HepG2 (cell line): ENCODE data around the gene DHX16. TPM values are rescaled to one million over a fixed set of nuclear protein-coding genes. Genes with fewer than 3 reads are reported as not detected.

ENCODE experiments used
- BORCS8-MEF2B ChIP-seq: sonication (generic); formaldehyde crosslinking; IDR thresholded peaks from 2 replicates; pipeline ENCODE4 v1.8.0; 2022; ENCODE audit warnings: mild to moderate bottlenecking, missing genetic modification reagents
- CREB1 ChIP-seq, 2 experiments: fragments of 450-650 bp in 1 of 2; IDR thresholded peaks; 2 replicates each; pipeline ENCODE4 v1.6.1; 2016 to 2017; ENCODE audit warnings: control low read depth in 1 of 2, mild to moderate bottlenecking in 1 of 2, missing compliant biosample characterization in 1 of 2, missing genetic modification characterization in 1 of 2
- HMG20B ChIP-seq: conservative IDR thresholded peaks from 2 replicates; pipeline ENCODE4 v1.6.1; 2016; ENCODE audit warnings: missing genetic modification reagents, missing compliant biosample characterization
- KDM4B ChIP-seq: sonication (generic); formaldehyde crosslinking; IDR thresholded peaks from 2 replicates; pipeline ENCODE4 v1.4.0; 2020; ENCODE audit warnings: missing genetic modification reagents
- NCOA2 ChIP-seq: sonication (generic); formaldehyde crosslinking; IDR thresholded peaks from 2 replicates; pipeline ENCODE4 v1.8.0; 2022; ENCODE audit warnings: inconsistent platforms
- NR2C2 ChIP-seq: sonication (generic); formaldehyde crosslinking; IDR thresholded peaks from 2 replicates; pipeline ENCODE4 v1.4.0; 2020; ENCODE audit warnings: missing genetic modification reagents, mild to moderate bottlenecking, moderate library complexity, borderline replicate concordance
- NR2F2 ChIP-seq: IDR thresholded peaks from 2 replicates; pipeline ENCODE4 v1.6.1; 2012; ENCODE audit warnings: low read depth, inconsistent platforms, borderline replicate concordance
- PCBP2 ChIP-seq: fragments of 200-400 bp; formaldehyde crosslinking; optimal IDR thresholded peaks from 2 replicates; pipeline ENCODE3; 2018; ENCODE audit warnings: low read length, low read depth; ENCODE audit not compliant: poor library complexity, severe bottlenecking
- PHF8 ChIP-seq: sonication (generic); formaldehyde crosslinking; IDR thresholded peaks from 2 replicates; pipeline ENCODE4 v1.5.0; 2020; ENCODE audit warnings: missing genetic modification reagents
- POLR2AphosphoS5 ChIP-seq: IDR thresholded peaks from 2 replicates; pipeline ENCODE4 v1.6.1; 2012; ENCODE audit warnings: low read depth, low read length
- PRMT3 ChIP-seq: sonication (generic); formaldehyde crosslinking; IDR thresholded peaks from 2 replicates; pipeline ENCODE4 v1.8.1; 2022; ENCODE audit warnings: low read depth, mild to moderate bottlenecking, moderate library complexity, missing genetic modification reagents, borderline replicate concordance
- REL ChIP-seq: sonication (generic); formaldehyde crosslinking; conservative IDR thresholded peaks from 2 replicates; pipeline ENCODE4 v1.8.0; 2022; ENCODE audit warnings: mild to moderate bottlenecking, missing genetic modification reagents, moderate library complexity
- TEAD2 ChIP-seq: sonication (generic); formaldehyde crosslinking; IDR thresholded peaks from 2 replicates; pipeline ENCODE4 v1.9.0; 2021; ENCODE audit warnings: missing genetic modification reagents
- U2AF2 ChIP-seq: fragments of 200-400 bp; formaldehyde crosslinking; IDR thresholded peaks from 2 replicates; pipeline ENCODE4 v1.6.1; 2017; ENCODE audit warnings: low read depth, mild to moderate bottlenecking, low read length
- ZFYVE20 ChIP-seq: sonication (generic); formaldehyde crosslinking; IDR thresholded peaks from 2 replicates; pipeline ENCODE4 v1.8.0; 2023; ENCODE audit warnings: low read depth, mild to moderate bottlenecking, moderate library complexity, missing genetic modification reagents, borderline replicate concordance
- ZNF143 ChIP-seq: sonication (generic); formaldehyde crosslinking; IDR thresholded peaks from 2 replicates; pipeline ENCODE4 v1.4.0; 2020; ENCODE audit warnings: missing genetic modification reagents
- ZNF180 ChIP-seq: sonication (generic); formaldehyde crosslinking; IDR thresholded peaks from 2 replicates; pipeline ENCODE4 v1.4.0; 2020; ENCODE audit warnings: low read depth, missing genetic modification reagents, borderline replicate concordance
- ZNF331 ChIP-seq: sonication (generic); formaldehyde crosslinking; IDR thresholded peaks from 2 replicates; pipeline ENCODE4 v1.4.0; 2020; ENCODE audit warnings: missing genetic modification reagents
- ZNF335 ChIP-seq: sonication (generic); formaldehyde crosslinking; IDR thresholded peaks from 2 replicates; pipeline ENCODE4 v1.4.0; 2020; ENCODE audit warnings: missing genetic modification reagents
- ZNF543 ChIP-seq: sonication (generic); formaldehyde crosslinking; IDR thresholded peaks from 2 replicates; pipeline ENCODE4 v1.4.0; 2020; ENCODE audit warnings: mild to moderate bottlenecking, missing genetic modification reagents
- ZNF570 ChIP-seq: sonication (generic); formaldehyde crosslinking; IDR thresholded peaks from 2 replicates; pipeline ENCODE4 v1.4.0; 2020; ENCODE audit warnings: mild to moderate bottlenecking, missing genetic modification reagents, borderline replicate concordance
- ZNF749 ChIP-seq: sonication (generic); formaldehyde crosslinking; IDR thresholded peaks from 2 replicates; pipeline ENCODE4 v1.8.0; 2022; ENCODE audit warnings: mild to moderate bottlenecking, missing genetic modification reagents, moderate library complexity, borderline replicate concordance
- ZNF773 ChIP-seq: sonication (generic); formaldehyde crosslinking; IDR thresholded peaks from 2 replicates; pipeline ENCODE4 v1.4.0; 2020; ENCODE audit warnings: missing genetic modification reagents, borderline replicate concordance
- ZNF878 ChIP-seq: sonication (generic); formaldehyde crosslinking; IDR thresholded peaks from 2 replicates; pipeline ENCODE4 v1.8.1; 2023; ENCODE audit warnings: mild to moderate bottlenecking, missing genetic modification reagents, moderate library complexity
- ZSCAN30 ChIP-seq: sonication (generic); formaldehyde crosslinking; IDR thresholded peaks from 2 replicates; pipeline ENCODE4 v1.5.0; 2020; ENCODE audit warnings: mild to moderate bottlenecking, missing genetic modification reagents
- polyA plus RNA-seq, 8 experiments: library from polyadenylated mRNA; depleted of rRNA in 3 of 8; stranded (reverse) in 7 of 8; unstranded in 1 of 8; fragments of >200 nt; fragmentation: Illumina TruSeq in 4 of 8; extraction: Trizol in 4 of 8; gene quantifications; 2 replicates each; pipeline versions ENCODE4 v1.2.1 to v1.2.3, GENCODE V29; 2011 to 2016; ENCODE audit warnings: low read depth in 4 of 8, missing spikeins in 1 of 8, mixed read lengths in 1 of 8; ENCODE audit not compliant: insufficient read depth in 1 of 8
- total RNA-seq, 5 experiments: library from RNA; depleted of rRNA; stranded (reverse); fragments of >200 nt; fragmentation: Illumina TruSeq; extraction: Trizol; gene quantifications; 2 replicates each; pipeline ENCODE4 v1.2.3, GENCODE V29; 2016; ENCODE audit warnings: low read depth in 1 of 5
- TF ChIP-seq, protein P1 (sequence below): sonication (generic); formaldehyde crosslinking; IDR thresholded peaks from 2 replicates; pipeline ENCODE4 v1.5.1; 2020; ENCODE audit warnings: missing genetic modification reagents, mild to moderate bottlenecking, borderline replicate concordance
- TF ChIP-seq, protein P2 (sequence below): sonication (generic); formaldehyde crosslinking; IDR thresholded peaks from 2 replicates; pipeline ENCODE4 v1.5.0; 2020; ENCODE audit warnings: missing genetic modification reagents
- TF ChIP-seq, protein P3 (sequence below): sonication (generic); formaldehyde crosslinking; IDR thresholded peaks from 2 replicates; pipeline ENCODE4 v1.4.0; 2020; ENCODE audit warnings: missing genetic modification reagents

DHX16 gene
- total and polyA plus RNA-seq, 2 of the 13 experiments (the other 11 are each of a cell fraction or from before 2014, with no cell fraction given) = 57.0 to 58.5 TPM

DNA sequence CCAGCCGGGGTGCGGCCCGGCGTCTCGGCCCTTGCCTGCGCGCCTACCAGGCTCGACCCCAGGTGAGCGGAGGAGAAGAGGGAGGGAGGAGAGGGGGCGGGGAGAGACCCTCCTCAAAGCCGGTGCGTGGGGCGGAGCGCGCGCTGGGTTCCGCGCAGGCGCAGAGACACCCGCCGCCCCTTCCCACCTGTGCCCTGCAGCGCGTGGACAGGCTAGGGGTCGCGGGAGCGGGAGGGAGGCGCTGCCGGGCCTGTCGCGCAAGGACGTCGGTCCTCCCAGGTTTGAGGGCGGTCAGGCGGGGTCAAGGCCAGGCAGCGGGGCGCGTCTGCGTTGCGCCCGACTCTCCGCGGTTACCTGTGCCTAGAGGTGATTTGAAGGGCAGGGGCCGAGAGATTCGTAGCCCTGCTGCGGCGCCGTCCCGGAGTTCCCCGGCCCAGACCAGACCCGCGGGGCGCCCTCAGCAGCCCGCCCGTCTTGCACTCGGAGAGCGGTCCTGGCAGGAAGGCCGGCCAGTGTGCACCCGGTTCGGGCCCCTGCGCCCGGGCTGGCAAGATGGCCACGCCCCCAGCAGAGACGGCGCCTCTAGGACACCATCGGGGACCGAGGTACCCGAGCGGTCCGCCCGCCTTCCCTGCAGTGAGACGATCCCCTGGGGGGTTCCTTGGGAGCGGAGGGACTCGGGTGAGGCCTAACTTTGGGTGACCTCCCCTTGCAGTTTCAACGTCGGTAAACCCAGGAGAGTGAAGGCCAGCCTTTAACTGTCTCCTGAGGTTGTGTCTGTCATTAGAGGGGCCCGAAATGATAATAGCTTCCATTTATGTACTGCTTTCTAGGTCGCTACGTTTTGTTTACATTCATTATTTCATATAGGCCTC is 25.3 kb downstream of the DHX16 start (continued):
- TF ChIP-seq ZSCAN30 = 0 out of 2 replicates have a peak, but pooled peaks have one; percentile 14
- no peak for TF ChIP-seq ZNF570 (CRISPR knock-in tag)
- peak; percentile 82 for TF ChIP-seq POLR2AphosphoS5
- TF ChIP-seq REL (CRISPR knock-in tag) = no peak
- peak; percentile 50 for TF ChIP-seq ZNF143 (CRISPR knock-in tag)
- TF ChIP-seq ZNF331 (CRISPR knock-in tag) = peak; percentile 60
- no peak for TF ChIP-seq CREB1 (IDR thresholded peaks at IDR 0.05)
- no peak for TF ChIP-seq CREB1 (CRISPR knock-in tag; IDR thresholded peaks at IDR 0.05)
- TF ChIP-seq PHF8 = peak; percentile 96
- 0 out of 2 replicates have a peak, but pooled peaks have one; percentile 51 for TF ChIP-seq KDM4B (CRISPR knock-in tag)
- TF ChIP-seq PCBP2 = peak; percentile 22
- no peak; the same call in 1 of the 2 replicates for TF ChIP-seq HMG20B
- TF ChIP-seq NR2C2 (CRISPR knock-in tag) = peak; percentile 95
- peak; percentile 48; the same call in 1 of the 2 replicates for TF ChIP-seq ZNF749
- TF ChIP-seq, protein P1, sequence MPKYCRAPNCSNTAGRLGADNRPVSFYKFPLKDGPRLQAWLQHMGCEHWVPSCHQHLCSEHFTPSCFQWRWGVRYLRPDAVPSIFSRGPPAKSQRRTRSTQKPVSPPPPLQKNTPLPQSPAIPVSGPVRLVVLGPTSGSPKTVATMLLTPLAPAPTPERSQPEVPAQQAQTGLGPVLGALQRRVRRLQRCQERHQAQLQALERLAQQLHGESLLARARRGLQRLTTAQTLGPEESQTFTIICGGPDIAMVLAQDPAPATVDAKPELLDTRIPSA (CRISPR knock-in tag) = peak; percentile 89; the same call in 1 of the 2 replicates
- TF ChIP-seq TEAD2 = 0 out of 2 replicates have a peak, but pooled peaks have one; percentile 21
- peak; percentile 70; the same call in 1 of the 2 replicates for TF ChIP-seq NR2F2
- TF ChIP-seq, protein P2, sequence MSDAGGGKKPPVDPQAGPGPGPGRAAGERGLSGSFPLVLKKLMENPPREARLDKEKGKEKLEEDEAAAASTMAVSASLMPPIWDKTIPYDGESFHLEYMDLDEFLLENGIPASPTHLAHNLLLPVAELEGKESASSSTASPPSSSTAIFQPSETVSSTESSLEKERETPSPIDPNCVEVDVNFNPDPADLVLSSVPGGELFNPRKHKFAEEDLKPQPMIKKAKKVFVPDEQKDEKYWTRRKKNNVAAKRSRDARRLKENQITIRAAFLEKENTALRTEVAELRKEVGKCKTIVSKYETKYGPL = peak; percentile 35; the same call in 1 of the 2 replicates
- no peak; the same call in 1 of the 2 replicates for TF ChIP-seq ZNF878 (CRISPR knock-in tag)
- TF ChIP-seq, protein P3, sequence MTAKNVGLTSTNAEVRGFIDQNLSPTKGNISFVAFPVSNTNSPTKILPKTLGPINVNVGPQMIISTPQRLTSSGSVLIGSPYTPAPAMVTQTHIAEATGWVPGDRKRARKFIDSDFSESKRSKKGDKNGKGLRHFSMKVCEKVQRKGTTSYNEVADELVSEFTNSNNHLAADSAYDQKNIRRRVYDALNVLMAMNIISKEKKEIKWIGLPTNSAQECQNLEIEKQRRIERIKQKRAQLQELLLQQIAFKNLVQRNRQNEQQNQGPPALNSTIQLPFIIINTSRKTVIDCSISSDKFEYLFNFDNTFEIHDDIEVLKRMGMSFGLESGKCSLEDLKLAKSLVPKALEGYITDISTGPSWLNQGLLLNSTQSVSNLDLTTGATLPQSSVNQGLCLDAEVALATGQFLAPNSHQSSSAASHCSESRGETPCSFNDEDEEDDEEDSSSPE = peak; percentile 92
- 0 out of 2 replicates have a peak, but pooled peaks have one; percentile 66 for TF ChIP-seq PRMT3
- peak; percentile 37; the same call in 1 of the 2 replicates for TF ChIP-seq NCOA2 (CRISPR knock-in tag)
- TF ChIP-seq ZNF543 (CRISPR knock-in tag) = peak; percentile 93
- TF ChIP-seq BORCS8-MEF2B = peak; percentile 93
- TF ChIP-seq ZNF335 (CRISPR knock-in tag) = peak; percentile 15; the same call in 1 of the 2 replicates
- TF ChIP-seq U2AF2 = no peak
- peak; percentile 95; the same call in 1 of the 2 replicates for TF ChIP-seq ZFYVE20 (CRISPR knock-in tag)
- TF ChIP-seq ZNF180 (CRISPR knock-in tag) = no peak
- TF ChIP-seq ZNF773 (CRISPR knock-in tag) = 0 out of 2 replicates have a peak, but pooled peaks have one; percentile 74
